Activated CD8-positive, alpha-beta memory T cell treated with anti-CD3 and anti-CD28 coated beads for 36 hours (primary cell): ENCODE data around the gene VEGFB. TPM values are rescaled to one million over a fixed set of nuclear protein-coding genes. Genes with fewer than 3 reads are reported as not detected.

Experiments
- CTCF ChIA-PET: fragments of 350-600 bp; sonication (Branson Sonifier 250); formaldehyde crosslinking; loops from one replicate; lab custom pipeline; 2021; ENCODE audit warnings: antibody characterized with exemption; lab: Charles Lee
- POLR2A ChIA-PET: fragments of 350-600 bp; sonication (Branson Sonifier 250); formaldehyde crosslinking; loops from one replicate; lab custom pipeline; 2021; ENCODE audit warnings: antibody characterized with exemption; lab: Charles Lee
- total RNA-seq, 2 experiments: library from RNA; stranded (reverse); gene quantifications; one replicate each; pipeline ENCODE4 v1.2.3, GENCODE V29; 2021

Gene VEGFB
- total RNA-seq, 2 experiments from 2014 or later: 83.0 to 86.8 TPM

GRCh38 chr11:64208086-64208795 is 26.1 kb upstream of the VEGFB start:
- POLR2A ChIA-PET: interaction anchor here (0.5 to 5.9 kb wide), 10 partner anchors 11 to 393 kb away, joined by 3 to 106 read pairs (median 14); partner anchors contain the start of genes FKBP2, NUDT22, PRDX5 and STIP1
- CTCF ChIA-PET: interaction anchor here (1.0 to 6.6 kb wide), 8 partner anchors 9 to 64 kb away, joined by 3 to 54 read pairs (median 12); partner anchors contain the start of genes FKBP2, NUDT22, PLCB3 and STIP1

DNA sequence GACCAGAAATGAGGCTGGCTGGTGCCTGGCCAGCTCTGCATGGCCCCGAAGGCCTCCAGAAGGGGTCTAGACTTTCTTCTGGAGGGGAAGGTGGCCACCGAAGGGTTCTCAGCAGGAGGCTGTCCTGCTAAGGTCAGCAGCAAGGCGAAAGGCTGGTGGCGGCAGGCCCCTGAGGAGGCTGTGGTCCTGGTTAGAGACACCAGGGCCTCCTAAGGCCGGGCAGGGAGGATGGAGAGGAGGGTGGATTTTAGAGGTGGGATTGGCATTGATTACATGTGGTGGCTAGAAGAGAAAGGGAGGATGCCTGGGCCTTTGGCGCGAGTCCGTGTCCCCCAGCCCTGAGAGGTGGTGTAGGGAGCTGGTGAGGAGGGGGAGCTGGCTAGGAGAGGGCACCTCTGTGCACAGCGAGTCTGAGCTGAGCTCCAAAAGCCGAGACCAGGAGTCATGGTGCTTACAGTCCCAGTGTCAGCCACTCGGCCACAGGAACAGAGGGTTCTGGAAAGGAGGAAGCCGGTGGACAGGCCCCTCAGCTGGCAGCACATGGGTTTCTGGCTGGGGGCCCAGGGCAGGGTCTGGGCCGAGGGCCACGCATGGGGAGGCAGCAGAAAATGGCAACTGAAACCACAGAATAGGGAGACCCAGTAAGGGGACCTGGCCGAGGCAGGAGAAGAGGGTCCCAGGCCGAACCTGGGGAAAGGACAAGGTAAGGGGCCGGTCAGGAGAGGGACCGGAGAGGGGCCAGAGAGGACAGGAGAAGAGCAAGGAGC is 25.4 kb upstream of the VEGFB start:
- ChIA-PET CTCF (interaction anchor here (1.0 to 6.6 kb wide), 8 partner anchors 9 to 96 kb away, joined by 3 to 54 read pairs (median 10); partner anchors contain the start of genes FKBP2, NUDT22, PLCB3 and STIP1), POLR2A (interaction anchor here (1.5 to 5.9 kb wide), 3 partner anchors 11 to 22 kb away, joined by 3 to 106 read pairs (median 70); partner anchors contain the start of genes NUDT22, STIP1 and TRPT1)

GRCh38 chr11:64209563-64209843 is 24.9 kb upstream of the VEGFB start:
- ChIA-PET CTCF (interaction anchor here (1.2 to 6.6 kb wide), 3 partner anchors 10 to 95 kb away, joined by 3 to 41 read pairs (median 7); partner anchors contain the start of genes NUDT22 and TRPT1), POLR2A (interaction anchor here (5.2 to 5.9 kb wide), 2 partner anchors 16 to 22 kb away, joined by 70 to 106 read pairs; partner anchors contain the start of genes NUDT22, STIP1 and TRPT1)

GRCh38 chr11:64210301-64211020 is 23.9 kb upstream of the VEGFB start:
- POLR2A ChIA-PET: interaction anchor here (0.7 to 5.9 kb wide), 2 partner anchors 10 to 15 kb away, joined by 3 to 70 read pairs; partner anchors contain the start of genes NUDT22 and TRPT1
- CTCF ChIA-PET: interaction anchor here (1.2 to 1.5 kb wide), 2 partner anchors 9 to 94 kb away, joined by 3 to 7 read pairs; no protein-coding TSS in a partner anchor

DNA sequence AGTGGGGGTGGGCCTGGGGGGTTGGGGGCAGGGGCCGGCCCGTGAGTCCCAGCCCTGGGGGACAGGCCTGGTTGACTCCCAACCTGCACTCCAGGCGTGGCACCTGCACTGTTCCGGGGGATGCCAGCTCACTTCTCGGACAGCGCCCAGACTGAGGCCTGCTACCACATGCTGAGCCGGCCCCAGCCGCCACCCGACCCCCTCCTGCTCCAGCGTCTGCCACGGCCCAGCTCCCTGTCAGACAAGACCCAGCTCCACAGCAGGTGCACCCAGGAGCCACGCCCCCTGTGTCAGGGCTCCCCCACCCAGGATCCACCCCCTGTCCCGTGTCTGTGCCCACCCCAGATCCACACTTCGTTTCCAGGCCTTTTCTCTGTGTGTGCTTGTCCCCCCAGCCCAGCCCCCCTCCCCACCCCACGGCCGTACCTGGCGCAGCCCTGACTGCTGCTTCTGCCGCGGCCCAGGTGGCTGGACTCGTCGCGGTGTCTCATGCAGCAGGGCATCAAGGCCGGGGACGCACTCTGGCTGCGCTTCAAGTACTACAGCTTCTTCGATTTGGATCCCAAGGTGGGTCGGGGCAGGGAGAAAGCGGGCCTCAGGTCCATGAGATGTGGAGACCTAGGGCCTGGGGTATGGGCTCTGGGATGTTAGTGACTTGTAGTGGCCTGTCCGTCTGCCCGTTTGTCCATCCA is 23.1 kb upstream of the VEGFB start:
- CTCF ChIA-PET: no interaction called here
- POLR2A ChIA-PET: interaction anchor here (5.9 kb wide), 1 partner anchor 14 kb away, joined by 70 read pairs; the partner anchor contains the start of genes NUDT22 and TRPT1

- CTCF ChIA-PET: interaction anchor here (2.6 kb wide), 1 partner anchor 10 kb away, joined by 14 read pairs; the partner anchor contains the start of gene FERMT3
Observed at GRCh38 chr11:64216879-64217278, 17.5 kb upstream of the VEGFB start.

DNA sequence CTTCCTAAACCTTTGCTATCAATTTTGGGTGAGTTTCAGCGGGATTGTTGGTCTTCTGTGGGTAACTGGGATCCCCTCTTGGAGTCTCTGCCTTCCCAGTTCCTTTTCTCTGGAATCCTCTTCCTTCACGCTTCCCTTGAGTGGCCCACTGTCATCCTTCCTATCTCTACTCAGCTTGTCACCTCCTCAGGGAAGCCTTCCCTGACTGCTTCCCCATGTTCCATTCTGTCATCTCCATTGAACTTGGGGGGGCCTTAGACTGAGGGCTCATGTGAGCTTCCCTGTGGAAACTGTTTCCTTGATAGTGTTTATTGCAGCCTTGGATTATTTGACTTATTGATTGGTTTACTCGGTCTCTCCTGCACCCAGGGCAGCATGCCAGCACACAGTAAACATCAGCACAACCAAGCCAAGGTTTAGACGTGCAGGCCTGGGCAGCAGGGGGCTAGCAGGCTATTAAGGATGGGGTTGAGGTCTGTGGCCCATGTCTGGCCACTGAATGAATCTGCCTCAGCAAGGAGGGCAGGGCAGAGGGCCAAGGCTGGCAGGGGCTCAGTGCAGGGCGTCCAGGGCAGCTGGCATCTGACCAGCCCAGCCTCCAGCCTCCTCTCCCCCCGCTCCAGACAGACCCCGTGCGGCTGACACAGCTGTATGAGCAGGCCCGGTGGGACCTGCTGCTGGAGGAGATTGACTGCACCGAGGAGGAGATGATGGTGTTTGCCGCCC is 15.6 kb upstream of the VEGFB start:
- POLR2A ChIA-PET: interaction anchor here (0.7 kb wide), 1 partner anchor 12 kb away, joined by 3 read pairs; the partner anchor contains the start of gene FERMT3
- CTCF ChIA-PET: interaction anchor here (2.4 to 2.6 kb wide), 2 partner anchors 9 to 11 kb away, joined by 7 to 14 read pairs; partner anchors contain the start of gene FERMT3

More at GRCh38 chr11:64216879-64217278, 17.5 kb upstream of the VEGFB start:
- POLR2A ChIA-PET: no interaction called here

DNA sequence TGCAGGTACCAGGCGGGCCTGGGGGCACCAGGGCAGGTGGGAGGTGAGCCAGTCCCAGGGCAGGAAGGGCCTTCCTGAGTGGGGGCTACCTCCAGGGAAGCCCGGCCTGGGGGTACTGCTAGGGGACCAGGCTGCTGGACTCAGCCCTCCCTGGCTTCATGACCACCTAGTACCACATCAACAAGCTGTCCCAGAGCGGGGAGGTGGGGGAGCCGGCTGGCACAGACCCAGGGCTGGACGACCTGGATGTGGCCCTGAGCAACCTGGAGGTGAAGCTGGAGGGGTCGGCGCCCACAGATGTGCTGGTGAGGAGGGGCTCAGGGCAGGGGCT is 15.1 kb upstream of the VEGFB start:
- ChIA-PET CTCF (interaction anchor here (1.4 to 2.4 kb wide), 2 partner anchors 9 to 82 kb away, joined by 3 to 7 read pairs; no protein-coding TSS in a partner anchor), POLR2A (interaction anchor here (0.6 kb wide), 1 partner anchor 11 kb away, joined by 3 read pairs; no protein-coding TSS in a partner anchor)

DNA sequence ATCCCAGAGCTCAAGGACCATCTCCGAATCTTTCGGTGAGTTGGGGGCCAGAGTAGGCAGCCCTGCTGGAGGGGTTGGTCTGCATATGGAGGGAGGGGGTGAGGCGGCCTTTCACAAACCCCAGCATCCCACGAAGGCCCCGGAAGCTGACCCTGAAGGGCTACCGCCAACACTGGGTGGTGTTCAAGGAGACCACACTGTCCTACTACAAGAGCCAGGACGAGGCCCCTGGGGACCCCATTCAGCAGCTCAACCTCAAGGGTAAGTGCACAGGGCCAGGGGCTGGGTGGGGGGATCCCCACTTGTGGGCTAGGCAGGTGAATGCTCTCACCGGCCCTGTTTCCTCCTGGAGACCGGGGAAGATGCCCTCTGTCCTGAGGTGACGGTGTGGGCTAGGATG is 14.6 kb upstream of the VEGFB start:
- POLR2A ChIA-PET: interaction anchor here (0.6 kb wide), 1 partner anchor 11 kb away, joined by 3 read pairs; no protein-coding TSS in a partner anchor

DNA sequence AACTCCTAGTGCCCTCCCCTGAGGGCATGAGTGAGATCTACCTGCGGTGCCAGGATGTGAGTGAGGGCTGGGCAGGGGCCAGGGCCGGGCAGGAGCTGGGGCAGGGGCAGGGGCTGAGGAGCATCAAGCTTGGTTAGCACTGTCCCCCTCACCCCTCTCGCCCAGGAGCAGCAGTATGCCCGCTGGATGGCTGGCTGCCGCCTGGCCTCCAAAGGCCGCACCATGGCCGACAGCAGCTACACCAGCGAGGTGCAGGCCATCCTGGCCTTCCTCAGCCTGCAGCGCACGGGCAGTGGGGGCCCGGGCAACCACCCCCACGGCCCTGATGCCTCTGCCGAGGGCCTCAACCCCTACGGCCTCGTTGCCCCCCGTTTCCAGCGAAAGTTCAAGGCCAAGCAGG is 14.1 kb upstream of the VEGFB start:
- POLR2A ChIA-PET: no interaction called here
- CTCF ChIA-PET: interaction anchor here (1.4 to 2.4 kb wide), 2 partner anchors 10 to 81 kb away, joined by 3 to 7 read pairs; no protein-coding TSS in a partner anchor

More for the DNA sequence above, 14.6 kb upstream of the VEGFB start:
- CTCF ChIA-PET: interaction anchor here (1.4 to 2.4 kb wide), 2 partner anchors 10 to 82 kb away, joined by 3 to 7 read pairs; no protein-coding TSS in a partner anchor

DNA sequence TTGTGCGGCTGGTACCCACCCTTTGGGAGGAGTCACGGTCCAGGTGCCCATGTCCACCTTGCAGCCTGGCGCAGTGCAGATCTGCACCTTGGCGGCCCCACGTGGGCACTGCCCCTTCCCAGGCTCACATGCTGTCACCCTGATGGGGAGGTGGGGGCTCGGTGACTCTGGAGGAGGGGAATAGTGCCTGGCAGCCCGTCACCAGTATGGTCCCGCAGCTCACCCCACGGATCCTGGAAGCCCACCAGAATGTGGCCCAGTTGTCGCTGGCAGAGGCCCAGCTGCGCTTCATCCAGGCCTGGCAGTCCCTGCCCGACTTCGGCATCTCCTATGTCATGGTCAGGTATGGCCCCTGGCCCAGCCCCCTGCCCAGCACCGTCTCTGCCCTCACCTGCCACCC is 13.6 kb upstream of the VEGFB start:
- CTCF ChIA-PET: interaction anchor here (1.4 kb wide), 1 partner anchor 81 kb away, joined by 3 read pairs; no protein-coding TSS in a partner anchor
- POLR2A ChIA-PET: no interaction called here

GRCh38 chr11:64222651-64223000 is 11.8 kb upstream of the VEGFB start:
- ChIA-PET CTCF (interaction anchor here (5.3 kb wide), 1 partner anchor 16 kb away, joined by 41 read pairs; the partner anchor contains the start of gene FERMT3), POLR2A (interaction anchor here (4.6 kb wide), 1 partner anchor 14 kb away, joined by 70 read pairs; the partner anchor contains the start of gene FERMT3)

- CTCF ChIA-PET: interaction anchor here (1.5 to 5.3 kb wide), 2 partner anchors 17 to 20 kb away, joined by 3 to 41 read pairs; partner anchors contain the start of gene FERMT3
Observed at GRCh38 chr11:64223001-64223651, 11.3 kb upstream of the VEGFB start.

DNA sequence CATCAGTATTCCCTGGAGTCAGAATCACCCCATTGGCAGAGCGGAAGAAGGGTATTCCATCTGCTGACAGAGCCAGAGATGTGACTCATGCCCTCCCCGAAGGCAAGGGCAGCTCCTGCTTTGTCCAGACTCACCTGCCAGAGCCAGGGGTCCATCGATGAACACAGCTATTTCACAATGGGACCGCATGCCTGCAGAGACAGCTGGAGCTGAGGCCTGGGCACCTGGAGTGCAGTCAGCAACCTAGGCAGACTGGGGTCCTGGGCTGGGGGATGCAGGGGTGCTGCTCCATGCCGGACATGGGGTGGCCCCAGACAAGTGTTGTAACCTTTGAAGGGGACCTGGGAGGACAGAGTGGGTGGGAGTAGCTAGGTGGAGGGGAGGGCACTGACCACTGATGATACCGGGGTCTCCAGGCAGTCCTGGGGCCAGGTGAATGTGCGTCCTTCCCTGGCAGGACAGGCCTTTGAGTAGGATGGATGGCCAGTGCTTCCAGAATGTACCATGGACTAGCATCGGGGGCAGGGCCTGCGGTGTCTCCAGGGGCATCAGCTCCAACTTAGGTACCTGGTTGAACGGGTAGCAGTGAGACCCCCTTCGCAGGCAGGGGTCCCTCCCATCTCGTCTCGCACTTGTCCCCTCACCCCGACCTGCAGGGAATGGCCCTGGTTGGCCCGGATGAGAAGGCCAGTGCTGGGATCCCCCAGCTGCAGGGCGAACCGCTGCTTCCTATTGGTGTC is 10.1 kb upstream of the VEGFB start:
- POLR2A ChIA-PET: interaction anchor here (0.6 to 4.6 kb wide), 6 partner anchors 16 to 45 kb away, joined by 3 to 70 read pairs (median 4); partner anchors contain the start of gene FERMT3
- CTCF ChIA-PET: interaction anchor here (0.7 to 5.3 kb wide), 3 partner anchors 18 to 38 kb away, joined by 3 to 41 read pairs (median 4); partner anchors contain the start of genes FERMT3 and STIP1

More at GRCh38 chr11:64223001-64223651, 11.3 kb upstream of the VEGFB start:
- POLR2A ChIA-PET: interaction anchor here (0.6 to 4.6 kb wide), 3 partner anchors 15 to 39 kb away, joined by 3 to 70 read pairs (median 4); partner anchors contain the start of gene FERMT3
